HG03095 (cell line): ENCODE measurements around the gene RMI2.

Experiments used
- ATAC-seq: cut with Tn5 transposase; IDR thresholded peaks from one replicate; pipeline ENCODE4 v1.9.1; 2021; ENCODE audit warnings: moderate library complexity; ENCODE audit not compliant: unreplicated experiment

Gene RMI2

GRCh38 chr16:11380836-11381235, 35.6 kb downstream of the RMI2 start:
- ATAC-seq: no peak

- ATAC-seq: no peak
Measured at GRCh38 chr16:11383481-11384183, 38.4 kb downstream of the RMI2 start.

- ATAC-seq: no peak
Measured at GRCh38 chr16:11384184-11384955, 39.1 kb downstream of the RMI2 start.

DNA sequence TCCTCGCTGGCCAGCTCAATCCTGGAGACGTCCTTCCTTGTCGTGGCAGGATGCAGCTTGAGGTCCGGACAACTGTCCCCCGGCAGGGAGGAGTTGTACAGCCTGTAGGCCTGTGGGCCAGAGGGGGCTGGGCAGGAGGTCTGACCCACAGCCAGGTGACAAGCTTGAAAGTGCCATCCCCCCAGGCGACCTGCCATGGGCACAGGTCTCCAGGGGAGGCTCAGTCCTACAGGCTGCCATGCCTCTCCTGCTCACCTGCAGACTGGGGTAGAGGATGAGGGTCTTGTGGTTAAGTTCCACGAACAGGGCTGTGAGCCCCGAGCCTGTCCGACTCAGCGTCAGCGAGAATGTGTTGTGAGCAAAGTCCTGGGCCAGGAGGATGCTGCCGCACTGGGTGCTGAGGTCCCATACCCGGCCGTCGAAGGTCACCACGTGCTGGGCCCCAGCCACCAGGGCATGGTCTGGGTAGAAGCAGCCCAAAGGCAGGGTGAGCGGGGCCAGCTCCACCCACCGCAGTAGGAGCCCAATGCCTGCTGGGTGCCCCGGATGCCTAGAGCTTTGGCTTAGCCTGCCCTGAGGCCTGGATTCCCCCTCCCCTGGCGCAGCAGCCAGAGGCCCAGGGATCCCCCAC, 39.8 kb downstream of the RMI2 start:
- ATAC-seq: no peak

GRCh38 chr16:11386054-11386680, 40.9 kb downstream of the RMI2 start:
- no peak for ATAC-seq

DNA sequence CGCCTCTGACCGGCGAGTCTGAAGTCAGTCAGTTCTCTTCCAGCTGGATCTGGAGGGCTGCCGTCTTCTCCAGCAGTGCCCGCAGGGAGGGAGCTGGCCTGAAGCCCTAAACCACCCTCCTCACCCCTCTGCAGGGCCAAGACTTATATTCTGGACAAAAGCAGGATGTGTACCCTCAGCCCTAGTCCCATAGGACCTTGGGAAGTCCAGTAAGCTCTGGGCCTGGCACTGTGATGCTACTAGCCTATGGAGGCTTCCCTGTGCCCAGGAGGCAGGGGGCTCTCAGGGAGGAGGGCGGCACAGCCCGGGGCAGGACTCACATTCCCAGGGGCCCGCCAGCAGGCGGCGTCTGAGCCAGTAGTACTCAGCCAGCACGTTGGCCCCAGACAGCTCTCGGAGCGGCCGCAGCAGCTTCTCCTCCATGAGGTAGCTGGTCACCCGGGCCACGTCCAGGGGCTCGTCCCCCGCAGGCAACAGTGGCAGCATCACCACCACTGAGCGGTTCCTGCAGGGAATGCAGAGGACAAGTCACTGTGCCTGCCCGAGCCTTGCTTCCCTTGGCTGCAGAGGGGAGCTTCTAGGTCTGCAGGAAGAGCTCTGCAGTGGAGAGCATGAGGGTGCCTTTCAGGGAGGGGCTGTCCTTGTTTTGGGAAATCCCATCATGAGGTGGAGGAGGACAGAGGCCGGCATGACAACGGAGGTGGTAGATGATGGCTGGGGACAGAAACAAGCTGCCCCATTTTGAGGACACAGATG, 41.7 kb downstream of the RMI2 start:
- ATAC-seq: no peak

- ATAC-seq: no peak
Measured at GRCh38 chr16:11389083-11389482, 43.8 kb downstream of the RMI2 start.

DNA sequence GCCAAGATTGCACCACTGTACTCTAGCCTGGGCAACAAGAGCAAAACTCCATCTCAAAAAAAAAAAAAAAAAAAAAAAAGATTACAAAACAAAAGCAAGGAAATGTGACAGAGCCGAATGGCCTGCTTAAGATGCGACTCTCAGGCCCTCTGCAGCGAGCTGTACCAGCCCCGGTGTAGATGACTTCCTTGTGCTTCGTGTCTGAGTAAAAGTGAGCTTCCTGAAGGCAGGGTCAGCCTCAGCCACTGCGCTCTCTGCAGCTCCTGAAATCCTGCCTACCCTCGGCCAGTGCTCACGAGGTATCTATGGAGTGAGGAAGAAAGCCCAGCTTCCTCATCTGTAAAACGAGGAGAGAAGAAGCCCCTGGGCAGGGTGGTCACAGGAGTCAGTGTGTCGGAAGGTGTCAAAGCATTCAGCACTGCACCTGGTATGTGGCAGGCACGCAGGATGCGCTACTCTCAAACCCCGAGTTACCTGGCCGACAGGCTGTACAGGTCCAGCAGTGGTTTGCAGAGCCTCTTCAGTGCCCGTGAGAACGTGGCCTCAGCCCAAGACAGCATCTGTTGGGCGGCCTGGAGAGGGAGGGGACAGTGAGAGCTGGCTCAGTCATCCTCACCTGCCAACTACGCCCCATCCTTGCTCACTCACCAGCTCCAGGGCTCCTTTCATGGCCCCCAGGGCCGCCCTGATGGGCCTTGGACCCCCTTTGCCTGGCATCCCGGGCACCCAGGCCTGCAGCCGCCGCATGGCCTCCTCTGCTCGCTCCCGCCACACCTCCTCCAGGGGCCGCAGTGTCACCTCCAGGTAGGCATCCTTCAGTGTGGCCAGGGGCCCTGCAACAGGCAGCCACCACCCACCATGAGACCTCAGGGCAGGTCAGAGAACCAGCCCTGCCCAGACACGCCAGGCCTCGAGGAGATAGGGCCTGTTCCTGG, 44.6 kb downstream of the RMI2 start:
- ATAC-seq: no peak

DNA sequence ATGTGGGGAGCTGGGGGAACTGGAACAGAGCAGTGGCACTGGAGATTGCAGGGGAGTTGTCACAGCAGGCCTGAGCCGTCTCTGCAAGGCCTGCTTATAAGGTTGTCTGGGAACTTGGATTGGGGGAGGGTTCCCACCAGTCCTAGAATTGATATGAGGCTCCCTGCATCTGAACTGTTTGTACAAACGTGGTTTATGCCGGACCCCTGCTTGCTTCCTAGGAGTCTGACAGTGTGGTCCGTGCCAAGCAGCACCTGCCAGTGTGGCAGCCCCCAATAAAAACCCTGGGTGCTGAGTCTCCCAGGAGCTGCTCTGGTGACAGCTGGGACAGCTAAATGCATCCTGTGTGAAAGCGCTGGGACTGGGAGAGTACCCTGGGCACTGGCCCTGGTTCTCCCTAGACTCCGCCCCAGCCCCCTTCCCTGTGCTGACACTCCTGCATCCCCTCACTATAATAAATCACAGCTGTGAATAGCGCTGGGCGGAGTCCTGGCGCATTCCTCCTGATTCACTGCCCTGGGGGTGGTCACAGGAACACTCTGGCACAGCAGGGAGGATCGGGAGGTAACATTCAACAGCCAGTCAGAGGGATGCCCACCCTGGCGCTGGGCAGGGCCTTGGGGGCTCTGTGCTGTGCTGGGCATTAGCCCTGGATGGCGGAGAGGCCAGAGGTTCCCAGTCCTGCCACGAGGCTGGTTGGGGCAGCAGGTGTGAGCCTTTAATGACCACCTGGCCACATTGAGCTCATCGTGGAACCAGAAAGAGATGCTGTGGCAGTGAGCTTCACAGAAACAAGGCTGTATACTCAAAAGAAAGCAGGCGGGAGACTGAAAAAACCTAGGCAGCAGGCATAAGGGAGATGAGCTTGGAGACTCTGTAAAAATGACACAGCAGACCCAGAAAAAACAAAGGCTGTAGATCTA, 45.6 kb downstream of the RMI2 start:
- ATAC-seq: no peak

- ATAC-seq: no peak
Measured at GRCh38 chr16:11391576-11391975, 46.3 kb downstream of the RMI2 start.

DNA sequence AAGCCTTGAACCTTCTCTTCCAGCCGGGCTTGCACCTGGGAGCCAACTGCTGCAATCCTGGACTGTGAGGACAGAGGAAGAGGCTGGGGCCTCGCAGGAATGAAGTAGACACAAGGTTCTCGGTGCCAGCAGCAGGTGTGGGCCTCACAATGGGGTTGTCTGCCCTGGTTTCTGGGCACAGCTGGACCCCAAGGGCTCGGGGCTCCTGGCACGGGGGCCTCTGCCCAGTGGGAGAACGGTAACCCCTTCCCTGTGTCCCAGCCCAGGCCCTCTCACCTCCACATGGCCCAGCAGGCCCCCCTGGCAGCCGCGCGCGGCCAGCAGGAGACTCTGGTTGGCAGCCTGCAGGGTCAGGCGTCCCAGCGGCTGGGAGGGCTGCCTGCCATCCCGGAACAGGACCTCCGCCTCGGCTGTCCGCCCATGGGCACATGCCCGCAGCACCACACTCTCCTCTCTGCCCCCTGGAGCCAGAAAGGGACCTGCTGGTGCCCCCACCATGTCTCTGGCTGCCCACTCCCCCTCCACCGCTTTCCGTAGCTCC, 46.9 kb downstream of the RMI2 start:
- no peak for ATAC-seq

DNA sequence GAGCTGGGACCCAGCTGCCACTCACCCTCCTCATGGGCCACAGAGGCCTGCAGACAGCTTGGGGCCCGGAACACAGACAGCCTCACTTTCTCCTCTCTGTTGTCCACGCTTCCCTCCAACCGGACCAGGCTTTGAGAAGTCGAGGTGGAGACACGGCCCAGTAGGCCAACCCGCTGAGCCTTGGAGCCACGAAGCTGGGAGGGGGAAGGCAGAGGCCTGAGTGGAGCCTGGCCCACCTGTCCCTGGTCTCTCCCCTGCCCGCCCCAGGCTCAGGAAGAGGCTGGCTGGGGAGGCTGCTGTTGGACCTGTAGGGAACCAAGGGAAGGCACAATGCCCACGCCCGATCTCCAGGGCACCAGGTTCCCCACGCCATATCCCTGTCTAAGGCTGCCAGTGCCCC, 48.1 kb downstream of the RMI2 start:
- no peak for ATAC-seq

- no peak for ATAC-seq
Measured at GRCh38 chr16:11393861-11394592, 48.8 kb downstream of the RMI2 start.

DNA sequence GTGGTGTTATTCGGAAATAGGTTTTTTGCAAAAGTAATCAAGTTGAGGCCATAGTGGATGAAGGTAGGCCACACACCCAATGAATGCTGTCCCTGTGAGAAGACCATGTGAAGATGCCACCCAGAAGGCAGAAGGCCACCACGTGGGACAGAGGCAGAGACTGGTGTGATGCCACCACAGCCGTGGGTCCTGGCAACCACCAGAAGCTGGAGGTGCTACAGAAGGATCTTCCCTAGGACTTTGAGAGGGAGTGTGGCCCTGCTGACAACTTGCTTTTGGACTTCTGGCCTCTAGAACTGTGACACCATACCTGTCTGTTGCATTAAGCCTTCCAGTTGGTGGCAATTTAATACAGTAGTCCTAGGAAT, 49.3 kb downstream of the RMI2 start:
- no peak for ATAC-seq

- no peak for ATAC-seq
Measured at GRCh38 chr16:11395008-11395948, 50.0 kb downstream of the RMI2 start.

GRCh38 chr16:11395949-11396240, 50.6 kb downstream of the RMI2 start:
- no peak for ATAC-seq
